HK-2 (cell line): ENCODE measurements around the gene EHD2.
"Not testable (repeated sequence)": the region's sequence is repeated elsewhere in the genome, so short reads cannot be mapped to it uniquely, and the experiment has no call there.

Experiments used
- DNase-seq: peaks from one replicate; pipeline ENCODE4 v3.0.0-alpha.2; 2018; ENCODE audit not compliant: unreplicated experiment

The EHD2 gene

GRCh38 chr19:47749326-47749725 is 36.1 kb downstream of the EHD2 start:
- DNase-seq, result no peak

DNA sequence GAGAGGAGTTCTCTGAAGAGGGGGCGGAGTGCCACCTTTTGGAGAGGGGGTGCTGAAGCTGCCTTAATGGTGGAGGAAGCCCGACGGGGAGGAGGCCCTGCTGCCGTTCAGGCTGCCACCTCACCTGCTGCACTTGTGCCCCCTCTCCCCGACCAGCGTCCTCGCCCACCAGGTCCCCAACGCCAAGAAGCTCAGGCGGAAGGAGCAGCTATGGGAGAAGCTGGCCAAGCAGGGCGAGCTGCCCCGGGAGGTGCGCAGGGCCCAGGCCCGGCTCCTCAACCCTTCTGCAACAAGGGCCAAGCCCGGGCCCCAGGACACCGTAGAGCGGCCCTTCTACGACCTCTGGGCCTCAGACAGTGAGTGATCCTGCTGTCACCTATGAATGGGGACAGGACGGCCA is 37.5 kb downstream of the EHD2 start:
- DNase-seq, result no peak

DNA sequence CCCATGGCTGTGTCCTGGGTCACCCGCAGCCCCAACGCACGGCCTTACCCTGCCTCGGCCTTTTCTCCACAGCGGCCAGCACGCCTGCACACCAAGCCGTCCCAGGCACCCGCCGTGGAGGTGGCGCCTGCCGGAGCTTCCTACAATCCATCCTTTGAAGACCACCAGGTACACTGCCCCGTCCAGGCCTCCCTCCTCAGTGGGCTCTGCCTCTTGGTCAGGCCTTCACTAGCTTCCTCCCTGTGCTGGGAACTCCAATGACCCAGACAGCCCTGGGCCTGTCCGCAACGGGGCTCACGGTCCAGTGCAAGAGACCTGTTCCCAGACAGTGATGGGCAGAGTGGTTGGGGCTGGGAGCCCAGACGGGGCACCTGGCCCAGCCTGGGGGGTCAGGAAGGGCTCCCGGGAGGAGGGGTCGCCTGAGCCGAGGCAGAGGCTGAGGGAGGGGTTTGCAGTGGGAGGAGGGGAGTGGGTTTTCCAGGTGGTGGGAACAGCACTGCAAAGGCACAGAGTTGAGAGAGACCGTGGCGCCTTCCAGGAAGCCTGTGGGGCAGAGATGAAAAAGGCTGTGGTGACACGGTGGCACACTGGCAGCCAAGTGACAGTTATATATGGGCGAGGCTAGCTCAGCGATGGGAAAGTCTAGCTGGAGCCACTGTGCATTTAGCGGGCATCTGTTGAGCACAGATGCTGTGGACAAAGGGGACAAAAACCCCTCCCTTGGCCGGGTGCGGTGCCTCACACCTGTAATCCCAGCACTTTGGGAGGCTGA is 39.4 kb downstream of the EHD2 start:
- no peak for DNase-seq

GRCh38 chr19:47754206-47755064 is 41.2 kb downstream of the EHD2 start:
- no peak for DNase-seq

- no peak for DNase-seq
These were observed 42.0 kb downstream of the EHD2 start for GRCh38 chr19:47755065-47755761.

- no peak for DNase-seq
These were observed 42.8 kb downstream of the EHD2 start for GRCh38 chr19:47755762-47756626.

- DNase-seq, result no peak
These were observed 43.4 kb downstream of the EHD2 start for GRCh38 chr19:47756627-47756929.

DNA sequence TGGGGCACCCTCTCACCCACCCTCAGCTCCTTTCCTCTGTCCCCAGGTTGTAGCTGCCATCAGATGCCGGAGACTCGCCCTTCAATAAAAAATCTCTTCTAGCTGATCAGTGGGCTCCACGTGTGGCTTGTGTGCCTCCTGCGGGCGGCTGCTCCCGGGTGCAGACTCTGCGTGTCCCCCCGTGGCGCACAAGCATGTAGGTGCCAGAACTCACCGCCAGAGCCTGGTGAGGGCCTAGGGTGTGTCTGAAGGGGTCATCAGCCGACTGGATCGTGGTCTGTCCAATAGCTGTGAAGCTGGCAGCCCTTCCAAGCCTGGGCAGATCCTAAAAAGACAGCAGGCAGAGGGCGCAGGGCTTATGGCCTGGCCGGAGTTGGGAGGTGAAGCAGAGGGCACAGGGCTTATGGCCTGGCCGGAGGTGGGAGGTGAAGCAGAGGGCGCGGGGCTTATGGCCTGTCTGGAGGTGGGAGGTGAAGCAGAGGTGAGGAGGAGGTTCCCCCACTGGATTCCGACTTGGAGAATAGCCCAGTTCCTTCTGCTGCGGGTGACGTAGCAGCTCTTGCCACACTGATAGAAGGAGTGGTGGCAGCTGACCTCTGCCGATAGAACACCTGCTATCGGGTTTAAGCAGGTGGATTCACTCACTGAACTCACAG is 43.9 kb downstream of the EHD2 start:
- no peak for DNase-seq

DNA sequence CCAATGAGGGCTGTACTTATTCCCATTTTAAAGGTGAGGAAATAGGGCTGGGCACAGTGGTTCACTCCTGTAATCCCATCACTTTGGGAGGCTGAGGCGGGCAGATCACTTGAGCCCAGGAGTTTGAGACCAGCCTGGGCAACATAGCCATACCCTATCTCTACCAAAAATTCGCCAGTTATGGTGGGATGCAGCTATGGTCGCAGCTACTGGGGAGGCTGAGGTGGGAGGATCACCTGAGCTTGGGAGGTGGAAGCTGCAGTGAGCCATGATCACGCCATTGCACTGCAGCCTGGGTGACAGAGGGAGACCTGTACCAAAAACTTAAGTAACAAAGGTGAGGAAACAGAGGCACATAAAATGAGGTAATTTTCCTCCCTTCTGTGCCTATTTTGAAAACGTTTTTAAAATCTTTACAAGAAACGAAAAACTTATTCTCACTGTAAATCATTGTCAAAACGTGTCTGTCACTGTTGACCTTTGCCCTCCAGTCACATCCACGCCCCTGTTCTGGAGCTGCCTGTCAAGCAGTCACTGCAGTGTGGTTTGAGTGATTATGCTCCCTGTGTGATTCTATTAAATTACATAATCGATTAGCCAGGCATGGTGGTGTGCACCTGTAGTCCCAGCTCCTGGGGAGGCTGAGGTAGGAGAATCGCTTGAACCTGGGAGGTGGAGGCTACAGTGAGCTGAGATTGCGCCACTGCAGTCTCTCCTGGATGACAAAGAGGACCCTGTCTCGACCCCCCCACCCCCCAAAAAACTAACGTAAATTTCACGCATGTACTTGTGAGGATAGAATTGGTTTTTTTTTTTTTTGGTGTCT is 44.6 kb downstream of the EHD2 start:
- DNase-seq, result no peak

DNA sequence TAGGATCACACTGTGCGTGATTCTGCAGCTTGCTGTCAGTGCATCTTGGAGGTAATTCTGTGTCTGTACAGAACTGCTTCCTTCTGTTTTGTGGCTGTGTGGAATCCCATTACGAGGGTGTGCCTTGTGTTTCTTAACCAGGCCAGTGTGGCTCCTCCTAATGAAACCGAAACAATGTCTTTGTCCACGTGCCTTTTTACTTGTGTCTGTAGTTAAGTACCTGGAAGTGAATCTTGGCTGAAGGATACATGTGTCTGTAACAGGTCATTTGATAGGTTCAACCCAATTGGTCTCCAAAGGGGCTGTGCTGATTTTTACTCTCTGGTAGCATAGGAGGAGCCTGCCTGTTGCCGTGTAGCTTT is 45.2 kb downstream of the EHD2 start:
- DNase-seq, result no peak

DNA sequence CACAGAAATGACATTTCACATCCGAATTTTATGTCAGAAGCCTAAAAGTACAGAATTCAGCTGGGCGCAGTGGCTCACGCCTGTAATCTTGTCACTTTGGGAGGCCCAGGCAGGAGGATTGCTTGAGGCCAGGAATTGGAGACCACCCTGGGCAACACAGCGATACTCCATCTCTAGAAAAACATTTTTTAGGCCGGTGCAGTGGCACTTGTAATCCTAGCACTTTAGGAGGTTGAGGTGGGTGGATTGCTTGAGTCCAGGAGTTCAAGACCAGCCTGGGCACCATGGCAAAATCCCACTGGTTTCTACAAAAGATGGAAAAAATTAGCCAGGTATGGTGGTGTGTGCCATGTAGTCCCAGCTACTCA is 47.4 kb downstream of the EHD2 start:
- no peak for DNase-seq

- DNase-seq, result no peak
These were observed 48.3 kb downstream of the EHD2 start for GRCh38 chr19:47761566-47761965.

DNA sequence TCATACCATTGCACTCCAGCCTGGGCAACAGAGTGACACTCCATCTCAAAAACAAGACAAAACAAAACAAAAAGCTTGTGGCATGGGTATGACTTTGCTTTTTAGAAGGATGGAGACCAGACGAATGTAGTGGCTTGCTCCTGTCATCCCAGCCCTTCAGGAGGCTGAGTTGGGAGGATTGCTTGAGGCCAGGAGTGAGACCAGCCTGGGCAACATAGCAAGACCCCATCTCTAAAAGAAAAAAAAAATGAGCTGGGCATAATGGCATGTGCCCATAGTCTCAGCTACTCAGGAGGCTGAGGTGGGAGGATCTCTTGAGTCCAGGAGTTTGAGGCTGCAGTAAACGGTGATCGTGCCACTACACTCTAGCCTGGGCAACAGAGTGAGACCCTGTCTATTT is 48.9 kb downstream of the EHD2 start:
- no peak for DNase-seq

DNA sequence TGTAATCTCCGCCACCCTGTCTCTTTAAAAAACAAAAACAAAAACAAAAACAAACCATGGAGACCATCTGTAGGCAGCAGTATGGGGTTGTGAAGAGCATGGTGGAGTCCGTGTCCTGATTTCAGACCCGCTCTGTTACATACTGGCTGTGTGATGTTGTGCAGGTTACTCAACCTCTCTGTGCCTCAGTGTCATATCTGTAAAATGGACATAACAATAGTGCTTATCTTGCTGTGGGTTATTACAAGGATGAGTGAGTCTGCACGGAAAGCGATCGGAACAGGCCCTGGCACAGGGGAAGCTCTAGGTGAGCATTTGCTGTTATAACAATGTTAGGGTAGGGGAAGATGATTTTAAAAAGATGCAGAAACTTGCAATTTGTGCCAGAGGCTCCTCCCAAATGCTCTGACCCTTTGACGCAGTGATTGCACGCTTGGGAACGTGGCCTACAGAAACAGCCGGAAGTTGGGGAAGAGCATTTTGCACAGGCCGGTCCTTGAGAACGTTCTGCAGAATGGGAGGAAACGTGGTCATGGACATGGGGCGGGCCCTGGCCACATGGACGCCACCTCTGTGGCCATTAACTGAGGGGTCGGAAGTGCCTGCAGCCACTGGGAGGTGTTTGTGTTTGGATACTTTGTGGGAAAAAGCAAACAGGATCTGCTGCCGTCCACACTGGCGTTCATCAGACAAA is 49.5 kb downstream of the EHD2 start:
- no peak for DNase-seq

DNA sequence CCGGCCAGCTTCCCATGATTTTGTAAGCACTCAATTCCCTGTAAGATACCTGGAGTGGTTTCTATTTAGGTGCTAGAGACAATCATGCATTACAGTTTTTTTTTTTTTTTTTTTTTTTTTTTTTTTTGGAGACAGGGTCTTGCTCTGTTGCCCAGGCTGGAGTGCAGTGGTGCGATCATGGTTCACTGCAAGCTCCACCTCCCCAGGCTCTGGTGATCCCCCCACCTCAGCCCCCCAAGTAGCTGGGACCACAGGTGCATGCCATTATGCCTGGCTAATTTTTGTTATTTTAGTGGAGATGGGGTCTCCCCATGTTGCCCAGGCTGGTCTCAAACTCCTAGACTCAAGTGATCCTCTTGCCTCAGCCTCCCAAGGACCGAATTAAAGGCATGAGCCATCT is 51.5 kb downstream of the EHD2 start:
- not testable (repeated sequence) for DNase-seq

- no peak for DNase-seq
These were observed 52.5 kb downstream of the EHD2 start for GRCh38 chr19:47765523-47766358.

DNA sequence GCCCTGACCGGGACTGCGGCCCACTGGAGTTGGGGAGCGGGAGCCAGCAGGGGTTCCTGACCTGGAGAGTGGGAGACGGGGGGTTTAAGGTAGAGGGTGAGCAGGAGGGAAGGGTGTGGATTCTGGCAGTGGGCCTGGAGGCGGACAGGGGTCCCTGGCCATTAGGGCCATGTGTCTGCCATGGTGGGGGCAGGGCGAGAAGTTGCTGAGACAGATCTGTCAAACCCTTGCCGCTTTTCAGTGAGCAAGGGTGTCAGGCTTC is 53.1 kb downstream of the EHD2 start:
- no peak for DNase-seq

DNA sequence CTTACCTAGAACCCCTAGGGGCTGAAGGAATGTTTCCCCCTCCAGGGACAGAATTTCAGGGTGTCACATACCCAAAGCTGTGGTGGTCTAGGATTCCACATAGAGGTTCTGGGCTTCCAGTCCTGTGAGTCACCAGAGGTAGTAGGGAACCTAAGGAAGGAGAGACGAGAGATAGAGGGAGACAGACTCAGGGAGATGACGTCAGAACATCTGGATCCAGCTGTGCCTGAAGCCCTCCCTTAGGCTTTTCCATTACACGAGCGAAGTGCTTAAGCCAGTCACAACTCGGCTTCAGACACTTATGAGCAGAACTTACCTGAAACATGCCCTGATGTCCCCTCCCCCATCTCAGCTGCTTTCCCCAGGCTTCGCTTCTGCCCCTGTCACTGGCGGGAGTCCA is 53.4 kb downstream of the EHD2 start:
- DNase-seq, result no peak

GRCh38 chr19:47767349-47767748 is 54.1 kb downstream of the EHD2 start:
- no peak for DNase-seq
